ENCODE measurements around the gene PGAP1.

- no peak for TF ChIP-seq CTCF (conservative IDR thresholded peaks at IDR 0.05; ENCODE audit: low read depth, low read length)
- no peak for TF ChIP-seq EZH2phosphoT487 (IDR thresholded peaks at IDR 0.05; ENCODE audit: borderline replicate concordance, low read length)
- TF ChIP-seq EZH2 (IDR thresholded peaks at IDR 0.05; ENCODE audit: low read length, unreplicated experiment): no peak
Measured at GRCh38 chr2:196962325-196962724, 35.8 kb upstream of the PGAP1 start.

Measured in PC-3 (cell line).